ENCODE measurements around the gene PPARA. TPM values are rescaled to one million over a fixed set of nuclear protein-coding genes. Genes with fewer than 3 reads are reported as not detected.

PPARA gene
- total RNA-seq, 1 donor from 2014 or later, result 8.4 TPM

DNA sequence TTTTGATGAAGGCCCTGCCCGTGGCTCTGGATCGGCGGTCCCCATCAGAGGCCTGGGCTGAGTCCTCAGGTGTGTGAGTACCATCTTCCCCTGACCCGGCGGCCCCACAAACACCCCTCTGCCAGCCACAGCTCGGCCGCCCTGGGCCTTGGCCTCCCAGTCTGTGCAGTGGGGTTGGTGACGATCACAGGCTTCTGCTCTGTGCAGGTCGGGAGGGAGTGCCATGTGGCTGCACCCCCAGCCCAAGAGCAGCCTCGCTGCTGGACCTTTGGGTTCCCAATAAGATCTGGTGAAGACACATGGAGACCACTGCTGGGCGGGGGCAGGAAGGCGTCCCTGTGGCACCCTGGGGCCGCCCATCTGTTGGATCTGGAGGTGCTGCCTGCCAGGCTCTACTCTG, 47.1 kb upstream of the PPARA start:
- Histone ChIP-seq H2AFZ (ENCODE audit: low read depth, low read length) (no peak overlapping the region), H3K27ac (ENCODE audit: low read depth, low read length) (peak overlapping the region; percentile 59), H3K4me3 (ENCODE audit: insufficient read depth, low read depth, low read length) (no peak overlapping the region), H3K79me2 (ENCODE audit: insufficient read depth, low read length) (peaks cover 94% of the 10 kb centered on the region), H3K9ac (ENCODE audit: low read length) (peak overlapping the region; percentile 61), H3K9me3 (ENCODE audit: insufficient read depth, low read depth, low read length) (no peaks in the 10 kb centered on the region), H3K4me2 (ENCODE audit: low read length) (no peak overlapping the region), H3K36me3 (ENCODE audit: insufficient read depth, low read length) (peaks cover 29% of the 10 kb centered on the region), H3K27me3 (ENCODE audit: insufficient read depth, low read length) (no peaks in the 10 kb centered on the region), H4K20me1 (ENCODE audit: insufficient read depth, low read length) (peaks cover 93% of the 10 kb centered on the region), H3K4me1 (ENCODE audit: insufficient read depth, low read length) (peaks cover 73% of the 10 kb centered on the region)
- H3K4me3 Mint-ChIP-seq (ENCODE audit: unreplicated experiment), result no peak overlapping the region
- H3K36me3 Mint-ChIP-seq (ENCODE audit: low read depth, unreplicated experiment), result no peaks in the 10 kb centered on the region
- peaks cover 30% of the 10 kb centered on the region for H3K27me3 Mint-ChIP-seq (ENCODE audit: low read depth, unreplicated experiment)
- DNase-seq (ENCODE audit: low read depth) (no peak), FAIRE-seq (no peak)
- H3K4me1 Mint-ChIP-seq (ENCODE audit: low read depth, unreplicated experiment), result peaks cover 3% of the 10 kb centered on the region
- H3K9me3 Mint-ChIP-seq (ENCODE audit: unreplicated experiment), result no peaks in the 10 kb centered on the region
- TF ChIP-seq, protein P1, sequence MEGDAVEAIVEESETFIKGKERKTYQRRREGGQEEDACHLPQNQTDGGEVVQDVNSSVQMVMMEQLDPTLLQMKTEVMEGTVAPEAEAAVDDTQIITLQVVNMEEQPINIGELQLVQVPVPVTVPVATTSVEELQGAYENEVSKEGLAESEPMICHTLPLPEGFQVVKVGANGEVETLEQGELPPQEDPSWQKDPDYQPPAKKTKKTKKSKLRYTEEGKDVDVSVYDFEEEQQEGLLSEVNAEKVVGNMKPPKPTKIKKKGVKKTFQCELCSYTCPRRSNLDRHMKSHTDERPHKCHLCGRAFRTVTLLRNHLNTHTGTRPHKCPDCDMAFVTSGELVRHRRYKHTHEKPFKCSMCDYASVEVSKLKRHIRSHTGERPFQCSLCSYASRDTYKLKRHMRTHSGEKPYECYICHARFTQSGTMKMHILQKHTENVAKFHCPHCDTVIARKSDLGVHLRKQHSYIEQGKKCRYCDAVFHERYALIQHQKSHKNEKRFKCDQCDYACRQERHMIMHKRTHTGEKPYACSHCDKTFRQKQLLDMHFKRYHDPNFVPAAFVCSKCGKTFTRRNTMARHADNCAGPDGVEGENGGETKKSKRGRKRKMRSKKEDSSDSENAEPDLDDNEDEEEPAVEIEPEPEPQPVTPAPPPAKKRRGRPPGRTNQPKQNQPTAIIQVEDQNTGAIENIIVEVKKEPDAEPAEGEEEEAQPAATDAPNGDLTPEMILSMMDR (IDR thresholded peaks at IDR 0.05; ENCODE audit: insufficient read depth, low read depth, low read length), result no peak
- TF ChIP-seq EZH2 (IDR thresholded peaks at IDR 0.05; ENCODE audit: insufficient read depth, low read length), result no peak
- no peak overlapping the region for H3K27ac Mint-ChIP-seq (ENCODE audit: unreplicated experiment)

DNA sequence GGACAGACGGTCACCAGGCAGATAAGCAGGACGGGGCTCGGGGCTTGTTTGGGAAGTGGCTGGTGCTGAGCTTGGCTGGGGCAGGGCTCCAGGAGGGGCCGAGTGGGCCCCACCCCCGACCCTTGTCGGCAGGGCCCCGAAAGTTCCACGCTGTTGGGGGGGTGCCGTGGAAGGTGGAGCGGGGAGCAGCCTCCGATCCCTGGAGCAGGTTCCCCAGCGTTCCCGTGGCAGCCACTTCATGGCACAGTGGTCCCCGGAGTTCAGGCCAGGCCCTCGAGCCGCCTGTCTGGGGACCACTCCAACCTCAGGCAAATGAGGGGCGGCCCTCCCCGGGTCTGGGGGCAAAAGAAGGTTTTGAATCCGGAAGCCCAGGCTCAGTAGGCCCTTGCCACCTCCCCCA, 46.7 kb upstream of the PPARA start:
- no peak overlapping the region for H3K4me3 ChIP-seq (ENCODE audit: insufficient read depth, low read depth, low read length)
- H2AFZ ChIP-seq (ENCODE audit: low read depth, low read length), result no peak overlapping the region
- peaks cover 24% of the 10 kb centered on the region for H3K36me3 ChIP-seq (ENCODE audit: insufficient read depth, low read length)
- no peaks in the 10 kb centered on the region for H3K27me3 ChIP-seq (ENCODE audit: insufficient read depth, low read length)
- Mint-ChIP-seq H3K4me3 (ENCODE audit: unreplicated experiment) (no peak overlapping the region), H3K4me1 (ENCODE audit: low read depth, unreplicated experiment) (peaks cover 3% of the 10 kb centered on the region), H3K9me3 (ENCODE audit: unreplicated experiment) (no peaks in the 10 kb centered on the region), H3K27me3 (ENCODE audit: low read depth, unreplicated experiment) (peaks cover 27% of the 10 kb centered on the region), H3K36me3 (ENCODE audit: low read depth, unreplicated experiment) (no peaks in the 10 kb centered on the region), H3K27ac (ENCODE audit: unreplicated experiment) (no peak overlapping the region)
- no peak overlapping the region for H3K4me2 ChIP-seq (ENCODE audit: low read length)
- no peak for TF ChIP-seq EZH2 (IDR thresholded peaks at IDR 0.05; ENCODE audit: insufficient read depth, low read length)
- TF ChIP-seq, protein P1 (IDR thresholded peaks at IDR 0.05; ENCODE audit: insufficient read depth, low read depth, low read length), result no peak
- no peak overlapping the region for H3K27ac ChIP-seq (ENCODE audit: low read depth, low read length)
- no peak overlapping the region for H3K9ac ChIP-seq (ENCODE audit: low read length)
- H3K4me1 ChIP-seq (ENCODE audit: insufficient read depth, low read length), result peaks cover 74% of the 10 kb centered on the region
- DNase-seq (ENCODE audit: low read depth), result no peak
- H3K9me3 ChIP-seq (ENCODE audit: insufficient read depth, low read depth, low read length), result no peaks in the 10 kb centered on the region
- H4K20me1 ChIP-seq (ENCODE audit: insufficient read depth, low read length), result peaks cover 93% of the 10 kb centered on the region
- H3K79me2 ChIP-seq (ENCODE audit: insufficient read depth, low read length), result peaks cover 92% of the 10 kb centered on the region
- FAIRE-seq, result no peak

DNA sequence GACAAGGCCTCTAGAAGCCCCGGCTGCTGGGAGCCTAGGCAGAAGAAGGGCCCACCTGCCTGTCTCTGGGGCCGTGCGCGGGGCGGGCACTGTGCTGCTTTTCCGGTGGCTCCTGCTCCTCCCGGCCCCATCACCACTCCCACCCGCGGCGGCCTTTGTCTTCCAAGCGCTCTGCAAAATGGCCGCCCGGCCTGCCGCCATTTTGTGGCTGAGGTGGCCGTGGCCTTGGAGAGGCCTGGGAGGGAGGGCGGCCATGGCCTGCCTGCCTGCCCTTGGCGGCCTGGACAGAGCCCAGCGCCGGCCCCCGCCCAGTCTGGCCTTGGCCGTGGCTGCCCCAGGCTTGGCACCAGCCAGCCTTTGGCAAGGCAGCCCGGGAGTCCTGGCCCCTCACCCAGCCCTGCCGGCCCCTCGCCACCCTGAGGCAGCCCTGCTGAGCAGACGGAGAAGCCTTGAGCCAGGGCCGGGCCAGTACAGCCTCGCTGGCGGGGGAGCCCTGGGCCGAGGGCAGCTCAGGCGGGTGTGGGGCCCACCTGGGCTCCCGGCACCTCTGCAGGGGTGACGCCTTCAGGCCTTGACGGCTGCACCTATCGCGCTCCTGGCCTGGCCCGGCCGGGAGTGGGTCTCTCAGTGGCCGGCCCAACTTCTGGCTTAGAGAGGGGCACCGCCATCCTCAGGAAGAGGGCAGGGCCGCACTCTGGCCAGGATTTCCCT, 46.0 kb upstream of the PPARA start:
- Mint-ChIP-seq H3K4me3 (ENCODE audit: unreplicated experiment) (no peak overlapping the region), H3K27me3 (ENCODE audit: low read depth, unreplicated experiment) (peaks cover 29% of the 10 kb centered on the region), H3K27ac (ENCODE audit: unreplicated experiment) (no peak overlapping the region), H3K9me3 (ENCODE audit: unreplicated experiment) (no peaks in the 10 kb centered on the region), H3K4me1 (ENCODE audit: low read depth, unreplicated experiment) (peaks cover 3% of the 10 kb centered on the region), H3K36me3 (ENCODE audit: low read depth, unreplicated experiment) (no peaks in the 10 kb centered on the region)
- H3K4me1 ChIP-seq (ENCODE audit: insufficient read depth, low read length), result peaks cover 76% of the 10 kb centered on the region
- no peaks in the 10 kb centered on the region for H3K9me3 ChIP-seq (ENCODE audit: insufficient read depth, low read depth, low read length)
- no peak overlapping the region for H2AFZ ChIP-seq (ENCODE audit: low read depth, low read length)
- TF ChIP-seq EZH2 (IDR thresholded peaks at IDR 0.05; ENCODE audit: insufficient read depth, low read length), result no peak
- TF ChIP-seq, protein P1 (IDR thresholded peaks at IDR 0.05; ENCODE audit: insufficient read depth, low read depth, low read length), result no peak
- peaks cover 85% of the 10 kb centered on the region for H3K79me2 ChIP-seq (ENCODE audit: insufficient read depth, low read length)
- DNase-seq (ENCODE audit: low read depth) (peak; percentile 49), FAIRE-seq (no peak)
- peak overlapping the region; percentile 75 for H3K27ac ChIP-seq (ENCODE audit: low read depth, low read length)
- no peak overlapping the region for H3K4me2 ChIP-seq (ENCODE audit: low read length)
- no peak overlapping the region for H3K4me3 ChIP-seq (ENCODE audit: insufficient read depth, low read depth, low read length)
- H4K20me1 ChIP-seq (ENCODE audit: insufficient read depth, low read length), result peaks cover 93% of the 10 kb centered on the region
- H3K36me3 ChIP-seq (ENCODE audit: insufficient read depth, low read length), result peaks cover 22% of the 10 kb centered on the region
- no peaks in the 10 kb centered on the region for H3K27me3 ChIP-seq (ENCODE audit: insufficient read depth, low read length)
- H3K9ac ChIP-seq (ENCODE audit: low read length), result peak overlapping the region; percentile 58

Data from astrocyte (in vitro differentiated cells and primary cell).